ENCODE data around the gene CNOT11.
"Not testable (repeated sequence)": the region's sequence is repeated elsewhere in the genome, so short reads cannot be mapped to it uniquely, and the experiment has no call there.

The CNOT11 gene

GRCh38 chr2:101252408-101253012 lies at the start of gene CNOT11:
CNOT11 (plus strand) TSS chr2:101252886; CDS start chr2:101252965, 79 bp downstream.
- DNase-seq = peak; percentile 99

GRCh38 chr2:101204400-101205115 lies 48.1 kb upstream of the CNOT11 start:
- no peak for DNase-seq

GRCh38 chr2:101205521-101206479 lies 46.9 kb upstream of the CNOT11 start:
- DNase-seq = peak; percentile 71

- DNase-seq = no peak
Measured at GRCh38 chr2:101208830-101209229, 43.9 kb upstream of the CNOT11 start.

- DNase-seq = no peak
Measured at GRCh38 chr2:101219246-101219645, 33.4 kb upstream of the CNOT11 start.

- DNase-seq = not testable (repeated sequence)
Measured at GRCh38 chr2:101220091-101220490, 32.6 kb upstream of the CNOT11 start.

GRCh38 chr2:101223814-101224231 lies 28.9 kb upstream of the CNOT11 start:
- peak; percentile 57 for DNase-seq

- DNase-seq = no peak
Measured at GRCh38 chr2:101230541-101231001, 22.1 kb upstream of the CNOT11 start.

- no peak for DNase-seq
Measured at GRCh38 chr2:101231240-101231639, 21.4 kb upstream of the CNOT11 start.

- no peak for DNase-seq
Measured at GRCh38 chr2:101231937-101232730, 20.6 kb upstream of the CNOT11 start.

GRCh38 chr2:101232770-101233169 lies 19.9 kb upstream of the CNOT11 start:
- no peak for DNase-seq

- no peak for DNase-seq
Measured at GRCh38 chr2:101234169-101234938, 18.3 kb upstream of the CNOT11 start.

- DNase-seq = not testable (repeated sequence)
Measured at GRCh38 chr2:101235956-101236355, 16.7 kb upstream of the CNOT11 start.

GRCh38 chr2:101237944-101238343 lies 14.7 kb upstream of the CNOT11 start:
- DNase-seq = not testable (repeated sequence)

- DNase-seq = no peak
Measured at GRCh38 chr2:101238930-101239759, 13.5 kb upstream of the CNOT11 start.

- DNase-seq = not testable (repeated sequence)
Measured at GRCh38 chr2:101239760-101240118, 12.9 kb upstream of the CNOT11 start.

- not testable (repeated sequence) for DNase-seq
Measured at GRCh38 chr2:101240694-101241093, 12.0 kb upstream of the CNOT11 start.

- no peak for DNase-seq
Measured at GRCh38 chr2:101241158-101241557, 11.5 kb upstream of the CNOT11 start.

- not testable (repeated sequence) for DNase-seq
Measured at GRCh38 chr2:101244373-101244772, 8.3 kb upstream of the CNOT11 start.

- not testable (repeated sequence) for DNase-seq
Measured at GRCh38 chr2:101244899-101245298, 7.8 kb upstream of the CNOT11 start.

- DNase-seq = not testable (repeated sequence)
Measured at GRCh38 chr2:101245468-101245867, 7.2 kb upstream of the CNOT11 start.
